Neural cell (in vitro differentiated cells): ENCODE measurements around the gene EDN1. TPM values are rescaled to one million over a fixed set of nuclear protein-coding genes. Genes with fewer than 3 reads are reported as not detected.

Experiments used
- H2AFZ ChIP-seq: fragments of 200-600, 300-800 bp; sonication (generic), shearing (Covaris generic); 2 replicates; pipeline ENCODE4 v1.6.0; 2014; ENCODE audit warnings: low read depth, mild to moderate bottlenecking, antibody characterized with exemption, low read length, moderate library complexity
- H3F3A ChIP-seq: fragments of 200-600 bp; shearing (Covaris generic); 2 replicates; pipeline ENCODE4 v1.6.1; 2016; ENCODE audit warnings: mild to moderate bottlenecking, moderate library complexity, mixed read lengths, antibody characterized with exemption, low read length; ENCODE audit not compliant: insufficient read depth, poor library complexity, severe bottlenecking
- H3K27ac ChIP-seq: fragments of 200-600, 300-800 bp; sonication (generic), shearing (Covaris generic); 2 replicates; pipeline ENCODE4 v1.5.1; 2014; ENCODE audit warnings: mild to moderate bottlenecking, low read length, moderate library complexity
- H3K27me3 ChIP-seq: fragments of 300-800, 200-600 bp; sonication (generic), shearing (Covaris generic); 2 replicates; pipeline ENCODE4 v1.6.0; 2014; ENCODE audit warnings: mild to moderate bottlenecking, low read depth, low read length, moderate library complexity; ENCODE audit not compliant: insufficient read depth
- H3K36me3 ChIP-seq: fragments of 300-800, 200-600 bp; sonication (generic), shearing (Covaris generic); 2 replicates; pipeline ENCODE4 v1.5.1; 2014; ENCODE audit warnings: mild to moderate bottlenecking, antibody characterized with exemption, low read length, moderate library complexity; ENCODE audit not compliant: insufficient read depth
- H3K4me2 ChIP-seq: fragments of 300-800, 200-600 bp; sonication (generic), shearing (Covaris generic); 2 replicates; pipeline ENCODE4 v1.6.0; 2014; ENCODE audit warnings: mild to moderate bottlenecking, low read length
- H3K4me3 ChIP-seq: fragments of 300-800, 200-600 bp; sonication (generic), shearing (Covaris generic); 2 replicates; pipeline ENCODE4 v1.5.1; 2014; ENCODE audit warnings: mild to moderate bottlenecking, low read length, moderate library complexity
- H3K79me2 ChIP-seq: fragments of 200-600 bp; shearing (Covaris generic); replicated peaks from 2 replicates; pipeline ENCODE4 v1.6.0; 2014; ENCODE audit warnings: mild to moderate bottlenecking, low read length, moderate library complexity; ENCODE audit not compliant: insufficient read depth
- H3K9ac ChIP-seq: fragments of 300-800, 200-600 bp; sonication (generic), shearing (Covaris generic); 2 replicates; pipeline ENCODE4 v1.6.1; 2016; ENCODE audit warnings: mild to moderate bottlenecking, low read length, mixed read lengths
- H3K9me2 ChIP-seq: fragments of 200-600 bp; shearing (Covaris generic); 2 replicates; pipeline ENCODE4 v1.6.1; 2016; ENCODE audit warnings: mild to moderate bottlenecking, low read length, mixed read lengths; ENCODE audit not compliant: insufficient read depth
- H3K9me3 ChIP-seq: fragments of 200-600, 300-800 bp; sonication (generic), shearing (Covaris generic); 2 replicates; pipeline ENCODE4 v1.6.1; 2016; ENCODE audit warnings: mild to moderate bottlenecking, mixed run types, low read length, moderate library complexity, mixed read lengths
- H4K20me1 ChIP-seq: fragments of 200-600 bp; shearing (Covaris generic); 2 replicates; pipeline ENCODE4 v1.6.1; 2016; ENCODE audit warnings: mild to moderate bottlenecking, mixed run types; ENCODE audit not compliant: insufficient read depth
- EP300 ChIP-seq: fragments of 450-650 bp; conservative IDR thresholded peaks from 2 replicates; pipeline ENCODE4 v1.6.1; 2014; ENCODE audit warnings: antibody characterized with exemption, mild to moderate bottlenecking, moderate library complexity; ENCODE audit not compliant: poor library complexity, severe bottlenecking
- EZH2 ChIP-seq: fragments of 200-600, 300-800 bp; shearing (Covaris generic), sonication (generic); IDR thresholded peaks from 2 replicates; pipeline ENCODE4 v1.6.1; 2014; ENCODE audit warnings: antibody characterized with exemption, low read length, borderline replicate concordance, mild to moderate bottlenecking; ENCODE audit not compliant: insufficient read depth, poor library complexity, severe bottlenecking
- MXI1 ChIP-seq: fragments of 450-650 bp; conservative IDR thresholded peaks from 2 replicates; pipeline ENCODE4 v1.6.1; 2014; ENCODE audit warnings: antibody characterized with exemption, mild to moderate bottlenecking; ENCODE audit not compliant: poor library complexity, severe bottlenecking
- POLR2AphosphoS5 ChIP-seq: IDR thresholded peaks from 2 replicates; pipeline ENCODE4 v1.6.1; 2012
- RAD21 ChIP-seq: fragments of 450-650 bp; conservative IDR thresholded peaks from 2 replicates; pipeline ENCODE4 v1.6.1; 2014; ENCODE audit warnings: antibody characterized with exemption, mild to moderate bottlenecking, moderate library complexity
- SMC3 ChIP-seq: fragments of 450-650 bp; conservative IDR thresholded peaks from 2 replicates; pipeline ENCODE4 v1.6.1; 2014; ENCODE audit warnings: antibody characterized with exemption, mild to moderate bottlenecking, moderate library complexity; ENCODE audit not compliant: poor library complexity
- TAF1 ChIP-seq: IDR thresholded peaks from 2 replicates; pipeline ENCODE4 v1.6.1; 2012; ENCODE audit warnings: low read depth
- polyA plus RNA-seq: library from polyadenylated mRNA; depleted of rRNA; stranded (reverse); fragments of >200 nt; gene quantifications from 2 replicates; pipeline ENCODE4 v1.2.3, GENCODE V29; 2014
- TF ChIP-seq, protein P1 (sequence below): fragments of 450-650 bp; IDR thresholded peaks from 2 replicates; pipeline ENCODE4 v1.5.1; 2014; ENCODE audit warnings: antibody characterized with exemption, mild to moderate bottlenecking, moderate library complexity; ENCODE audit not compliant: poor library complexity, severe bottlenecking
- TF ChIP-seq, protein P2 (sequence below): IDR thresholded peaks from 2 replicates; pipeline ENCODE4 v1.6.1; 2012; ENCODE audit warnings: borderline replicate concordance

Gene EDN1
- polyA plus RNA-seq, 1 donor from 2014 or later, result 2.2 TPM

GRCh38 chr6:12301018-12301417 lies 10.9 kb downstream of the EDN1 start:
- Histone ChIP-seq H3K79me2 (no peaks in the 10 kb centered on the region), H4K20me1 (no peaks in the 10 kb centered on the region), H3K9me2 (no peaks in the 10 kb centered on the region), H3K36me3 (no peaks in the 10 kb centered on the region), H3K4me3 (no peak overlapping the region), H3K4me2 (no peak overlapping the region), H3K9ac (no peak overlapping the region), H3K9me3 (no peaks in the 10 kb centered on the region), H3K27me3 (no peaks in the 10 kb centered on the region), H3F3A (no peaks in the 10 kb centered on the region), H2AFZ (no peak overlapping the region), H3K27ac (no peak overlapping the region)
- TF ChIP-seq RAD21 (no peak), EZH2 (no peak), EP300 (no peak), POLR2AphosphoS5 (no peak), TAF1 (no peak), SMC3 (no peak), MXI1 (no peak)
- TF ChIP-seq, protein P1, sequence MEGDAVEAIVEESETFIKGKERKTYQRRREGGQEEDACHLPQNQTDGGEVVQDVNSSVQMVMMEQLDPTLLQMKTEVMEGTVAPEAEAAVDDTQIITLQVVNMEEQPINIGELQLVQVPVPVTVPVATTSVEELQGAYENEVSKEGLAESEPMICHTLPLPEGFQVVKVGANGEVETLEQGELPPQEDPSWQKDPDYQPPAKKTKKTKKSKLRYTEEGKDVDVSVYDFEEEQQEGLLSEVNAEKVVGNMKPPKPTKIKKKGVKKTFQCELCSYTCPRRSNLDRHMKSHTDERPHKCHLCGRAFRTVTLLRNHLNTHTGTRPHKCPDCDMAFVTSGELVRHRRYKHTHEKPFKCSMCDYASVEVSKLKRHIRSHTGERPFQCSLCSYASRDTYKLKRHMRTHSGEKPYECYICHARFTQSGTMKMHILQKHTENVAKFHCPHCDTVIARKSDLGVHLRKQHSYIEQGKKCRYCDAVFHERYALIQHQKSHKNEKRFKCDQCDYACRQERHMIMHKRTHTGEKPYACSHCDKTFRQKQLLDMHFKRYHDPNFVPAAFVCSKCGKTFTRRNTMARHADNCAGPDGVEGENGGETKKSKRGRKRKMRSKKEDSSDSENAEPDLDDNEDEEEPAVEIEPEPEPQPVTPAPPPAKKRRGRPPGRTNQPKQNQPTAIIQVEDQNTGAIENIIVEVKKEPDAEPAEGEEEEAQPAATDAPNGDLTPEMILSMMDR, result no peak
- TF ChIP-seq, protein P2, sequence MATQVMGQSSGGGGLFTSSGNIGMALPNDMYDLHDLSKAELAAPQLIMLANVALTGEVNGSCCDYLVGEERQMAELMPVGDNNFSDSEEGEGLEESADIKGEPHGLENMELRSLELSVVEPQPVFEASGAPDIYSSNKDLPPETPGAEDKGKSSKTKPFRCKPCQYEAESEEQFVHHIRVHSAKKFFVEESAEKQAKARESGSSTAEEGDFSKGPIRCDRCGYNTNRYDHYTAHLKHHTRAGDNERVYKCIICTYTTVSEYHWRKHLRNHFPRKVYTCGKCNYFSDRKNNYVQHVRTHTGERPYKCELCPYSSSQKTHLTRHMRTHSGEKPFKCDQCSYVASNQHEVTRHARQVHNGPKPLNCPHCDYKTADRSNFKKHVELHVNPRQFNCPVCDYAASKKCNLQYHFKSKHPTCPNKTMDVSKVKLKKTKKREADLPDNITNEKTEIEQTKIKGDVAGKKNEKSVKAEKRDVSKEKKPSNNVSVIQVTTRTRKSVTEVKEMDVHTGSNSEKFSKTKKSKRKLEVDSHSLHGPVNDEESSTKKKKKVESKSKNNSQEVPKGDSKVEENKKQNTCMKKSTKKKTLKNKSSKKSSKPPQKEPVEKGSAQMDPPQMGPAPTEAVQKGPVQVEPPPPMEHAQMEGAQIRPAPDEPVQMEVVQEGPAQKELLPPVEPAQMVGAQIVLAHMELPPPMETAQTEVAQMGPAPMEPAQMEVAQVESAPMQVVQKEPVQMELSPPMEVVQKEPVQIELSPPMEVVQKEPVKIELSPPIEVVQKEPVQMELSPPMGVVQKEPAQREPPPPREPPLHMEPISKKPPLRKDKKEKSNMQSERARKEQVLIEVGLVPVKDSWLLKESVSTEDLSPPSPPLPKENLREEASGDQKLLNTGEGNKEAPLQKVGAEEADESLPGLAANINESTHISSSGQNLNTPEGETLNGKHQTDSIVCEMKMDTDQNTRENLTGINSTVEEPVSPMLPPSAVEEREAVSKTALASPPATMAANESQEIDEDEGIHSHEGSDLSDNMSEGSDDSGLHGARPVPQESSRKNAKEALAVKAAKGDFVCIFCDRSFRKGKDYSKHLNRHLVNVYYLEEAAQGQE, result no peak

GRCh38 chr6:12304487-12304886 lies 14.3 kb downstream of the EDN1 start:
- Histone ChIP-seq H2AFZ (no peak overlapping the region), H3K9me2 (no peaks in the 10 kb centered on the region), H3K79me2 (no peaks in the 10 kb centered on the region), H3K27me3 (no peaks in the 10 kb centered on the region), H3K4me3 (no peak overlapping the region), H3K36me3 (no peaks in the 10 kb centered on the region), H3K9ac (no peak overlapping the region), H3K4me2 (no peak overlapping the region), H3F3A (no peaks in the 10 kb centered on the region), H3K9me3 (no peaks in the 10 kb centered on the region), H4K20me1 (no peaks in the 10 kb centered on the region), H3K27ac (no peak overlapping the region)
- TF ChIP-seq EP300 (no peak), EZH2 (no peak), RAD21 (no peak), MXI1 (no peak), SMC3 (no peak), POLR2AphosphoS5 (no peak)
- TF ChIP-seq, protein P2, result no peak
